ENCODE measurements around the gene NDUFA11. TPM values are rescaled to one million over a fixed set of nuclear protein-coding genes. Genes with fewer than 3 reads are reported as not detected.

The NDUFA11 gene
- total RNA-seq, 1 donor from 2014 or later, result 203 TPM

GRCh38 chr19:5949792-5950305 is 46.3 kb upstream of the NDUFA11 start:
- no peak for DNase-seq (ENCODE audit: low read depth)
- H3K36me3 ChIP-seq (ENCODE audit: control insufficient read depth, insufficient read depth, low read length), result no peaks in the 10 kb centered on the region
- no peak for TF ChIP-seq CTCF (IDR thresholded peaks at IDR 0.05; ENCODE audit: insufficient read depth, low read length, poor library complexity, severe bottlenecking)
- H3K27me3 ChIP-seq (ENCODE audit: control insufficient read depth, insufficient read depth, low read length), result no peaks in the 10 kb centered on the region
- H3K4me3 ChIP-seq (ENCODE audit: low read depth, low read length), result no peak overlapping the region

GRCh38 chr19:5948752-5949564 is 45.4 kb upstream of the NDUFA11 start:
- Histone ChIP-seq H3K36me3 (ENCODE audit: control insufficient read depth, insufficient read depth, low read length) (no peaks in the 10 kb centered on the region), H3K4me3 (ENCODE audit: low read depth, low read length) (no peak overlapping the region), H3K27me3 (ENCODE audit: control insufficient read depth, insufficient read depth, low read length) (no peaks in the 10 kb centered on the region)
- TF ChIP-seq CTCF (IDR thresholded peaks at IDR 0.05; ENCODE audit: insufficient read depth, low read length, poor library complexity, severe bottlenecking), result no peak
- no peak for DNase-seq (ENCODE audit: low read depth)

- DNase-seq (ENCODE audit: low read depth), result no peak
- Histone ChIP-seq H3K36me3 (ENCODE audit: control insufficient read depth, insufficient read depth, low read length) (no peaks in the 10 kb centered on the region), H3K27me3 (ENCODE audit: control insufficient read depth, insufficient read depth, low read length) (no peaks in the 10 kb centered on the region), H3K4me3 (ENCODE audit: low read depth, low read length) (no peak overlapping the region)
- TF ChIP-seq CTCF (IDR thresholded peaks at IDR 0.05; ENCODE audit: insufficient read depth, low read length, poor library complexity, severe bottlenecking), result no peak
Observed at GRCh38 chr19:5947435-5947834, 43.8 kb upstream of the NDUFA11 start.

GRCh38 chr19:5943623-5944022 is 40.0 kb upstream of the NDUFA11 start:
- no peak overlapping the region for H3K4me3 ChIP-seq (ENCODE audit: low read depth, low read length)
- no peak for TF ChIP-seq CTCF (IDR thresholded peaks at IDR 0.05; ENCODE audit: insufficient read depth, low read length, poor library complexity, severe bottlenecking)
- no peak for DNase-seq (ENCODE audit: low read depth)
- H3K27me3 ChIP-seq (ENCODE audit: control insufficient read depth, insufficient read depth, low read length), result no peaks in the 10 kb centered on the region
- peaks cover 3% of the 10 kb centered on the region for H3K36me3 ChIP-seq (ENCODE audit: control insufficient read depth, insufficient read depth, low read length)

GRCh38 chr19:5943045-5943444 is 39.5 kb upstream of the NDUFA11 start:
- no peak for TF ChIP-seq CTCF (IDR thresholded peaks at IDR 0.05; ENCODE audit: insufficient read depth, low read length, poor library complexity, severe bottlenecking)
- Histone ChIP-seq H3K27me3 (ENCODE audit: control insufficient read depth, insufficient read depth, low read length) (no peaks in the 10 kb centered on the region), H3K36me3 (ENCODE audit: control insufficient read depth, insufficient read depth, low read length) (peaks cover 3% of the 10 kb centered on the region), H3K4me3 (ENCODE audit: low read depth, low read length) (no peak overlapping the region)
- DNase-seq (ENCODE audit: low read depth), result no peak

Measured in kidney epithelial cell (primary cell).